GM12878 (cell line): ENCODE measurements around the gene DOK1. TPM values are rescaled to one million over a fixed set of nuclear protein-coding genes. Genes with fewer than 3 reads are reported as not detected.

ENCODE experiments used
- ATAC-seq: fragments of 200-7000 bp; cut with Tn5 transposase; 3 replicates; pipeline ENCODE4 v1.9.1; 2020; ENCODE audit warnings: mild to moderate bottlenecking, moderate library complexity
- BruUV-seq: library from RNA; stranded (reverse); fragments of 400-500 nt; replicated peaks from 2 replicates; lab custom pipeline; 2021; lab: Mats Ljungman, UMichigan
- CTCF ChIA-PET: fragments of 300-600 bp; sonication (Branson Sonifier 250); formaldehyde crosslinking; extraction: SDS; loops from one replicate; lab custom pipeline; 2021; ENCODE audit warnings: inconsistent platforms; lab: Yijun Ruan, JAX
- POLR2A ChIA-PET: fragments of 350-600 bp; formaldehyde crosslinking; extraction: SDS; loops from one replicate; lab custom pipeline; 2021; ENCODE audit warnings: inconsistent platforms; lab: Charles Lee
- RAD21 ChIA-PET: fragments of 300-600 bp; sonication (Branson Sonifier 250); formaldehyde crosslinking; loops from one replicate; lab custom pipeline; 2023; ENCODE audit warnings: antibody characterized with exemption; ENCODE audit not compliant: unreplicated experiment; lab: Charles Lee
- SMC1A ChIA-PET: fragments of 300-600 bp; sonication (Branson Sonifier 250); formaldehyde crosslinking; loops from one replicate; lab custom pipeline; 2023; ENCODE audit not compliant: unreplicated experiment, uncharacterized antibody; lab: Charles Lee
- DNase-seq: peaks from one replicate; pipeline ENCODE4 v3.0.0-alpha.2; 2011; ENCODE audit warnings: low read depth, low spot score
- FAIRE-seq: peaks from 3 replicates; lab custom pipeline; 2011; peaks lifted over from hg19 to GRCh38; lab: Jason Lieb, UNC
- H2AFZ ChIP-seq: 2 replicates; pipeline ENCODE4 v1.6.0; 2011; ENCODE audit warnings: low read depth, low read length, control low read depth; ENCODE audit not compliant: control insufficient read depth
- H3K27ac ChIP-seq: 2 replicates; pipeline ENCODE4 v1.5.1; 2011; ENCODE audit warnings: control low read depth; ENCODE audit not compliant: control insufficient read depth, insufficient read depth
- H3K27me3 ChIP-seq, 2 experiments: replicated peaks in 1 of 2; 2 replicates each; pipeline versions ENCODE4 v1.6.0 to v1.6.1; 2011; ENCODE audit warnings: low read length in 1 of 2; ENCODE audit not compliant: control insufficient read depth in 2 of 2, insufficient read depth in 2 of 2
- H3K36me3 ChIP-seq, 2 experiments: 2 replicates each; pipeline ENCODE4 v1.5.1; 2011; ENCODE audit warnings: low read length in 1 of 2; ENCODE audit not compliant: control insufficient read depth in 2 of 2, insufficient read depth in 2 of 2
- H3K4me1 ChIP-seq: 2 replicates; pipeline ENCODE4 v1.6.1; 2011; ENCODE audit warnings: mild to moderate bottlenecking, low read length, moderate library complexity, mixed read lengths; ENCODE audit not compliant: control insufficient read depth, insufficient read depth
- H3K4me2 ChIP-seq: 2 replicates; pipeline ENCODE4 v1.6.0; 2011; ENCODE audit warnings: control low read depth; ENCODE audit not compliant: control insufficient read depth, insufficient read depth
- H3K4me3 ChIP-seq: fragments of 200-600 bp; sonication (generic); 2 replicates; pipeline ENCODE4 v1.5.1; 2016
- H3K79me2 ChIP-seq: 2 replicates; pipeline ENCODE4 v1.6.0; 2011; ENCODE audit warnings: low read length; ENCODE audit not compliant: control insufficient read depth, insufficient read depth
- H3K9ac ChIP-seq: 2 replicates; pipeline ENCODE4 v1.8.0; 2011; ENCODE audit warnings: low read length, control low read depth, mixed read lengths; ENCODE audit not compliant: control insufficient read depth, insufficient read depth
- H3K9me3 ChIP-seq: replicated peaks from 3 replicates; pipeline ENCODE4 v1.5.1; 2011; ENCODE audit warnings: mild to moderate bottlenecking, low read length; ENCODE audit not compliant: control insufficient read depth, insufficient read depth
- H4K20me1 ChIP-seq: 2 replicates; pipeline ENCODE4 v1.6.0; 2011; ENCODE audit not compliant: control insufficient read depth, insufficient read depth
- GABPA ChIP-seq: IDR thresholded peaks from 2 replicates; pipeline ENCODE4 v1.6.1; 2014; ENCODE audit warnings: antibody characterized with exemption, low read depth, mild to moderate bottlenecking, inconsistent platforms
- MEF2B ChIP-seq: fragments of 450-650 bp; IDR thresholded peaks from 2 replicates; pipeline ENCODE4 v1.6.1; 2018; ENCODE audit warnings: mild to moderate bottlenecking, moderate library complexity; ENCODE audit not compliant: partially characterized antibody, poor library complexity, severe bottlenecking
- NFYA ChIP-seq: IDR thresholded peaks from 2 replicates; pipeline ENCODE4 v1.6.1; 2011; ENCODE audit warnings: low read depth, mild to moderate bottlenecking, low read length, improper control_type of control experiment, borderline replicate concordance
- NR2F1 ChIP-seq: fragments of 450-650 bp; conservative IDR thresholded peaks from 2 replicates; pipeline ENCODE4 v1.6.1; 2017; ENCODE audit warnings: mild to moderate bottlenecking
- RAD51 ChIP-seq: fragments of 450-650 bp; IDR thresholded peaks from 2 replicates; pipeline ENCODE4 v1.6.1; 2016; ENCODE audit warnings: moderate library complexity, mild to moderate bottlenecking, inconsistent platforms
- RB1 ChIP-seq: fragments of 450-650 bp; formaldehyde crosslinking; IDR thresholded peaks from 2 replicates; pipeline ENCODE4 v1.6.1; 2017; ENCODE audit warnings: mild to moderate bottlenecking, borderline replicate concordance
- SMAD1 ChIP-seq: fragments of 450-650 bp; IDR thresholded peaks from 2 replicates; pipeline ENCODE4 v1.6.1; 2018; ENCODE audit warnings: mild to moderate bottlenecking, low read depth; ENCODE audit not compliant: partially characterized antibody
- SMARCA5 ChIP-seq: fragments of 450-650 bp; IDR thresholded peaks from 2 replicates; pipeline ENCODE4 v1.6.1; 2017; ENCODE audit warnings: mild to moderate bottlenecking
- SMC3 ChIP-seq: IDR thresholded peaks from 2 replicates; pipeline ENCODE4 v1.6.1; 2011; ENCODE audit warnings: low read length, improper control_type of control experiment, borderline replicate concordance
- STAT1 ChIP-seq: fragments of 450-650 bp; conservative IDR thresholded peaks from 2 replicates; pipeline ENCODE4 v1.6.1; 2014; ENCODE audit warnings: antibody characterized with exemption, mild to moderate bottlenecking
- WGBS: methylation state at CpG from one replicate; pipeline ENCODE4 v1.1.6; 2016; ENCODE audit warnings: low lambda C conversion rate; ENCODE audit not compliant: insufficient replicate concordance, insufficient coverage; ENCODE audit errors: missing lambda C conversion rate; 5-methylcytosine and 5-hydroxymethylcytosine counted together
- in situ Hi-C: fragments of 300-500 bp; cut with MboI; formaldehyde crosslinking; loops from 9 replicates; pipeline ENCODE4 v1.14.3; 2018; ENCODE audit warnings: mixed read lengths
- intact Hi-C: fragments of 100-400 bp; cut with micrococcal nuclease; formaldehyde crosslinking; loops from one replicate; pipeline ENCODE4 v1.14.2; 2022; ENCODE audit not compliant: unreplicated experiment
- polyA plus RNA-seq, 11 experiments: library from polyadenylated mRNA; depleted of rRNA in 4 of 11; unstranded in 6 of 11; stranded (reverse) in 5 of 11; fragments of >200 nt; fragmentation: Nextera tagmentation in 4 of 11; fragmentation: Illumina TruSeq in 1 of 11; extraction: Ambion mirVana in 4 of 11; extraction: Trizol in 1 of 11; gene quantifications; 1 replicate in 1 of 11; 2 replicates in 10 of 11; pipeline versions ENCODE4 v1.2.1 to v1.2.3, GENCODE V29; 2011 to 2016; ENCODE audit warnings: inconsistent platforms in 2 of 11, missing spikeins in 2 of 11, low read depth in 1 of 11
- total RNA-seq, 4 experiments: library from RNA; depleted of rRNA in 3 of 4; stranded (reverse); fragments of >200 nt in 3 of 4; fragmentation: Illumina TruSeq in 1 of 4; extraction: Trizol in 1 of 4; gene quantifications; 2 replicates each; pipeline versions ENCODE4 v1.2.1 to v1.2.3, GENCODE V29; 2013 to 2021
- TF ChIP-seq, protein P1 (sequence below): IDR thresholded peaks from 2 replicates; pipeline ENCODE4 v1.6.1; 2011; ENCODE audit warnings: low read depth, low read length, improper control_type of control experiment, borderline replicate concordance
- TF ChIP-seq, protein P2 (sequence below): fragments of 450-650 bp; IDR thresholded peaks from 2 replicates; pipeline ENCODE4 v1.6.1; 2014; ENCODE audit warnings: mild to moderate bottlenecking
- TF ChIP-seq, protein P3 (sequence below), 3 experiments: IDR thresholded peaks in 2 of 3; conservative IDR thresholded peaks in 1 of 3; 2 replicates each; pipeline ENCODE4 v1.5.1; 2011; ENCODE audit warnings: low read depth in 3 of 3, low read length in 3 of 3, mild to moderate bottlenecking in 3 of 3, control low read depth in 2 of 3, moderate library complexity in 2 of 3, inconsistent platforms in 1 of 3, mixed read lengths in 1 of 3; ENCODE audit not compliant: control insufficient read depth in 2 of 3, insufficient read depth in 1 of 3; ENCODE audit errors: extremely low read depth in 1 of 3
- TF ChIP-seq, protein P4 (sequence below): fragments of 450-650 bp; conservative IDR thresholded peaks from 2 replicates; pipeline ENCODE4 v1.6.1; 2017; ENCODE audit warnings: mild to moderate bottlenecking, moderate library complexity

The DOK1 gene
- total and polyA plus RNA-seq, 10 of the 15 experiments (the other 5 are each of a cell fraction or from before 2014, with no cell fraction given) = 1.4 to 104 (median 59.7) TPM

DNA sequence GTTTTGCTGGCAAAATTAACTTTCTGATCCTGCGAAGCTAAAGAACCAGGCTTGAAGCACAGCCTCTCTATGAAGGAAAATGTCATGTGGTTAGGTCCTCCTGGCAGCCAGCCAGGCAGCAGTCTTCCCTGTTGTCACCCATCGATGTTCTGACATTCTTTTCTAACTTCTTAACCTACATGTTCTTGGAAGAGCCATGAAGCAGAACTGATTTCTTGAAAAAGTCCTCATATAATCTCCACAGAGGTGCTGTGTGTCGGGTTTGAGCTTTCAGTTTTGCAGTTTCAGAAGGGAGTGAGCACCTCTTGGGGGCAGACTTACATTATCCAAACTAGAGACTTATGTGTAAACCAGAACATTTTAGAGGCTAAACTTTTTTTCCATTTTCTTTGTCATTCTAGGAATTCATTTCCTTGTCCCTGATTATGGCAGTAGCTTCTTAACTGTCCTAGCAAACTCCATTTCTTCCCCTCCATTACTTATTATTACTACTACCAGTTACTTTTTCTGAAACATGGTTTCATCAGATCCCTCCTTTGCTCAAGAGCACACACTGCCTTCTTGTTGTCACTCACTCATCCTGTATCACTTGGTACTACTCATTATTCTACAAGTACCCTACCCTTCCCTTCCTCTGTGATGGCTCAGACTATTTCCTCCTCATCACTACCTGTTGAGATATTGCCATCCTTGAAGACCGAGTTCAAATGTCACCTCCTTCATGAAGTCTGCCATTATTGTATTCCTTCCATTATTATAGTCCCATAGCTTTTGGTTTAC is 31.1 kb downstream of the DOK1 start:
- in situ Hi-C loops = loop anchor here (10.0 kb wide), 1 partner anchor 101 kb away; the partner anchor contains the start of genes CCDC142 and TTC31
- peak overlapping the region; percentile 42 for H3K9ac ChIP-seq
- no peaks in the 10 kb centered on the region for H3K9me3 ChIP-seq
- peak; percentile 72 for ATAC-seq
- H3K36me3 ChIP-seq = no peaks in the 10 kb centered on the region
- SMC1A ChIA-PET = interaction anchor here (0.6 to 11.0 kb wide), 30 partner anchors 8 to 764 kb away, joined by 3 to 371 read pairs (median 4); partner anchors contain the start of genes AUP1, CCDC142, DQX1 and HTRA2
- peak overlapping the region; percentile 57 for H3K27ac ChIP-seq
- H3K4me1 ChIP-seq = peaks cover 29% of the 10 kb centered on the region
- no peaks in the 10 kb centered on the region for H3K79me2 ChIP-seq
- FAIRE-seq = peak; percentile 59
- 14% methylated on average over 4 of the region's 4 CpGs for WGBS
- CTCF ChIA-PET = interaction anchor here (0.6 to 12.8 kb wide), 34 partner anchors 14 to 757 kb away, joined by 3 to 281 read pairs (median 6); partner anchors contain the start of genes AUP1, CCDC142, DOK1 and DQX1
- H3K27me3 ChIP-seq = no peaks in the 10 kb centered on the region
- H4K20me1 ChIP-seq = no peaks in the 10 kb centered on the region
- no peak for DNase-seq
- RAD21 ChIA-PET = interaction anchor here (0.6 to 11.0 kb wide), 21 partner anchors 8 to 757 kb away, joined by 3 to 158 read pairs (median 7); partner anchors contain the start of genes AUP1, CCDC142, DOK1 and DQX1
- no TSS peak for BruUV-seq
- H3K4me3 ChIP-seq = peak overlapping the region; percentile 43; the same call in 1 of the 2 replicates
- peak overlapping the region; percentile 84 for H2AFZ ChIP-seq
- intact Hi-C loops = loop anchor here (2.0 to 10.0 kb wide), 3 partner anchors 33 to 251 kb away; partner anchors contain the start of gene LOXL3
- POLR2A ChIA-PET = interaction anchor here (0.6 to 25.0 kb wide), 16 partner anchors 13 to 270 kb away, joined by 3 to 441 read pairs (median 5); partner anchors contain the start of genes AUP1, CCDC142, DOK1 and DQX1
- peak overlapping the region; percentile 71 for H3K4me2 ChIP-seq
- TF ChIP-seq NFYA (no peak), SMC3 (peak; percentile 16; the same call in 1 of the 2 replicates), RB1 (no peak), NR2F1 (no peak), RAD51 (0 out of 2 replicates have a peak, but pooled peaks have one; percentile 23), STAT1 (no peak), MEF2B (no peak), GABPA (no peak), SMAD1 (peak; percentile 84), SMARCA5 (no peak)
- TF ChIP-seq, protein P1, sequence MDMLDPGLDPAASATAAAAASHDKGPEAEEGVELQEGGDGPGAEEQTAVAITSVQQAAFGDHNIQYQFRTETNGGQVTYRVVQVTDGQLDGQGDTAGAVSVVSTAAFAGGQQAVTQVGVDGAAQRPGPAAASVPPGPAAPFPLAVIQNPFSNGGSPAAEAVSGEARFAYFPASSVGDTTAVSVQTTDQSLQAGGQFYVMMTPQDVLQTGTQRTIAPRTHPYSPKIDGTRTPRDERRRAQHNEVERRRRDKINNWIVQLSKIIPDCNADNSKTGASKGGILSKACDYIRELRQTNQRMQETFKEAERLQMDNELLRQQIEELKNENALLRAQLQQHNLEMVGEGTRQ = no peak
- TF ChIP-seq, protein P2, sequence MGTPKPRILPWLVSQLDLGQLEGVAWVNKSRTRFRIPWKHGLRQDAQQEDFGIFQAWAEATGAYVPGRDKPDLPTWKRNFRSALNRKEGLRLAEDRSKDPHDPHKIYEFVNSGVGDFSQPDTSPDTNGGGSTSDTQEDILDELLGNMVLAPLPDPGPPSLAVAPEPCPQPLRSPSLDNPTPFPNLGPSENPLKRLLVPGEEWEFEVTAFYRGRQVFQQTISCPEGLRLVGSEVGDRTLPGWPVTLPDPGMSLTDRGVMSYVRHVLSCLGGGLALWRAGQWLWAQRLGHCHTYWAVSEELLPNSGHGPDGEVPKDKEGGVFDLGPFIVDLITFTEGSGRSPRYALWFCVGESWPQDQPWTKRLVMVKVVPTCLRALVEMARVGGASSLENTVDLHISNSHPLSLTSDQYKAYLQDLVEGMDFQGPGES = no peak
- TF ChIP-seq, protein P3, sequence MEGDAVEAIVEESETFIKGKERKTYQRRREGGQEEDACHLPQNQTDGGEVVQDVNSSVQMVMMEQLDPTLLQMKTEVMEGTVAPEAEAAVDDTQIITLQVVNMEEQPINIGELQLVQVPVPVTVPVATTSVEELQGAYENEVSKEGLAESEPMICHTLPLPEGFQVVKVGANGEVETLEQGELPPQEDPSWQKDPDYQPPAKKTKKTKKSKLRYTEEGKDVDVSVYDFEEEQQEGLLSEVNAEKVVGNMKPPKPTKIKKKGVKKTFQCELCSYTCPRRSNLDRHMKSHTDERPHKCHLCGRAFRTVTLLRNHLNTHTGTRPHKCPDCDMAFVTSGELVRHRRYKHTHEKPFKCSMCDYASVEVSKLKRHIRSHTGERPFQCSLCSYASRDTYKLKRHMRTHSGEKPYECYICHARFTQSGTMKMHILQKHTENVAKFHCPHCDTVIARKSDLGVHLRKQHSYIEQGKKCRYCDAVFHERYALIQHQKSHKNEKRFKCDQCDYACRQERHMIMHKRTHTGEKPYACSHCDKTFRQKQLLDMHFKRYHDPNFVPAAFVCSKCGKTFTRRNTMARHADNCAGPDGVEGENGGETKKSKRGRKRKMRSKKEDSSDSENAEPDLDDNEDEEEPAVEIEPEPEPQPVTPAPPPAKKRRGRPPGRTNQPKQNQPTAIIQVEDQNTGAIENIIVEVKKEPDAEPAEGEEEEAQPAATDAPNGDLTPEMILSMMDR (IDR thresholded peaks at IDR 0.05 in 2 of 3, conservative IDR thresholded peaks at IDR 0.05 in 1 of 3; ENCODE audit: control insufficient read depth in 2 of 3, extremely low read depth in 1 of 3, insufficient read depth in 1 of 3, low read depth in 3 of 3, low read length in 3 of 3) = peak in 2 of 3 experiments; percentile 27 to 34; a peak in 4 of 6 replicates
- TF ChIP-seq, protein P4, sequence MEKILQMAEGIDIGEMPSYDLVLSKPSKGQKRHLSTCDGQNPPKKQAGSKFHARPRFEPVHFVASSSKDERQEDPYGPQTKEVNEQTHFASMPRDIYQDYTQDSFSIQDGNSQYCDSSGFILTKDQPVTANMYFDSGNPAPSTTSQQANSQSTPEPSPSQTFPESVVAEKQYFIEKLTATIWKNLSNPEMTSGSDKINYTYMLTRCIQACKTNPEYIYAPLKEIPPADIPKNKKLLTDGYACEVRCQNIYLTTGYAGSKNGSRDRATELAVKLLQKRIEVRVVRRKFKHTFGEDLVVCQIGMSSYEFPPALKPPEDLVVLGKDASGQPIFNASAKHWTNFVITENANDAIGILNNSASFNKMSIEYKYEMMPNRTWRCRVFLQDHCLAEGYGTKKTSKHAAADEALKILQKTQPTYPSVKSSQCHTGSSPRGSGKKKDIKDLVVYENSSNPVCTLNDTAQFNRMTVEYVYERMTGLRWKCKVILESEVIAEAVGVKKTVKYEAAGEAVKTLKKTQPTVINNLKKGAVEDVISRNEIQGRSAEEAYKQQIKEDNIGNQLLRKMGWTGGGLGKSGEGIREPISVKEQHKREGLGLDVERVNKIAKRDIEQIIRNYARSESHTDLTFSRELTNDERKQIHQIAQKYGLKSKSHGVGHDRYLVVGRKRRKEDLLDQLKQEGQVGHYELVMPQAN = no peak
